A673 (cell line): ENCODE measurements around the gene PWWP2B. TPM values are rescaled to one million over a fixed set of nuclear protein-coding genes. Genes with fewer than 3 reads are reported as not detected.

ENCODE experiments used
- BruUV-seq: library from RNA; stranded (reverse); fragments of 400-500 nt; replicated peaks from 2 replicates; lab custom pipeline; 2021; lab: Mats Ljungman, UMichigan
- CTCF ChIA-PET: fragments of 300-600 bp; sonication (Branson Sonifier 250); formaldehyde crosslinking; loops from one replicate; lab custom pipeline; 2022; ENCODE audit warnings: antibody characterized with exemption; lab: Charles Lee
- POLR2A ChIA-PET: fragments of 300-600 bp; sonication (Branson Sonifier 250); formaldehyde crosslinking; loops from one replicate; lab custom pipeline; 2022; ENCODE audit warnings: antibody characterized with exemption; ENCODE audit not compliant: low non-redundant PET; lab: Charles Lee
- DNase-seq: peaks from one replicate; pipeline ENCODE4 v3.0.0-alpha.2; 2015; ENCODE audit warnings: low spot score
- H3K27ac ChIP-seq: fragments of 200-600 bp; sonication (generic); 2 replicates; pipeline ENCODE4 v1.5.1; 2016; ENCODE audit warnings: mixed run types, low read depth, mild to moderate bottlenecking, mixed read lengths, antibody characterized with exemption, low read length; ENCODE audit not compliant: poor library complexity, severe bottlenecking
- H3K27me3 ChIP-seq: fragments of 200-600 bp; sonication (generic); replicated peaks from 2 replicates; pipeline ENCODE4 v1.6.1; 2017; ENCODE audit warnings: mixed run types, low read depth, mild to moderate bottlenecking, mixed read lengths, antibody characterized with exemption, low read length; ENCODE audit not compliant: insufficient read depth, poor library complexity
- H3K36me3 ChIP-seq: fragments of 200-600 bp; sonication (generic); 2 replicates; pipeline ENCODE4 v1.6.1; 2016; ENCODE audit warnings: mixed run types, mild to moderate bottlenecking, mixed read lengths, antibody characterized with exemption, low read length; ENCODE audit not compliant: insufficient read depth, poor library complexity, severe bottlenecking
- H3K4me1 ChIP-seq: fragments of 200-600 bp; sonication (generic); 2 replicates; pipeline ENCODE4 v1.6.1; 2017; ENCODE audit warnings: mixed run types, mild to moderate bottlenecking, mixed read lengths, antibody characterized with exemption, low read length; ENCODE audit not compliant: insufficient read depth, poor library complexity, severe bottlenecking
- H3K4me3 ChIP-seq: fragments of 200-600 bp; sonication (generic); 2 replicates; pipeline ENCODE4 v1.5.1; 2016; ENCODE audit warnings: low read depth, mixed run types, mild to moderate bottlenecking, mixed read lengths, low read length; ENCODE audit not compliant: poor library complexity, severe bottlenecking
- H3K9me3 ChIP-seq: fragments of 200-600 bp; sonication (generic); 2 replicates; pipeline ENCODE4 v1.6.1; 2016; ENCODE audit warnings: mixed run types, low read depth, mild to moderate bottlenecking, mixed read lengths, antibody characterized with exemption, low read length; ENCODE audit not compliant: poor library complexity, severe bottlenecking
- CTCF ChIP-seq: fragments of 300-800, 200-600 bp; sonication (generic); conservative IDR thresholded peaks from 2 replicates; pipeline ENCODE4 v1.5.1; 2017; ENCODE audit warnings: low read depth, mild to moderate bottlenecking, antibody characterized with exemption, low read length, moderate library complexity, mixed read lengths
- EZH2 ChIP-seq: fragments of 200-600 bp; sonication (generic); IDR thresholded peaks from 2 replicates; pipeline ENCODE4 v1.6.1; 2017; ENCODE audit warnings: borderline replicate concordance, low read depth, mild to moderate bottlenecking, mixed read lengths, antibody characterized with exemption, low read length; ENCODE audit not compliant: poor library complexity, severe bottlenecking
- intact Hi-C: fragments of 100-400 bp; cut with micrococcal nuclease; formaldehyde crosslinking; loops from one replicate; pipeline ENCODE4 v1.10.0; 2022; ENCODE audit not compliant: unreplicated experiment
- total RNA-seq: library from RNA; stranded (reverse); gene quantifications from 2 replicates; pipeline ENCODE4 v1.2.3, GENCODE V29; 2021

The PWWP2B gene
- total RNA-seq, 1 experiment from 2014 or later = 18.6 TPM

GRCh38 chr10:132356621-132357195, 40.3 kb upstream of the PWWP2B start:
- no TSS peak for BruUV-seq
- no peak overlapping the region for H3K4me3 ChIP-seq
- intact Hi-C loops = no loop called here

GRCh38 chr10:132357286-132358058, 39.5 kb upstream of the PWWP2B start:
- H3K27ac ChIP-seq = no peak overlapping the region
- H3K4me3 ChIP-seq = no peak overlapping the region
- no peaks in the 10 kb centered on the region for H3K27me3 ChIP-seq
- no TSS peak for BruUV-seq
- intact Hi-C loops = no loop called here
- H3K4me1 ChIP-seq = no peaks in the 10 kb centered on the region
- H3K9me3 ChIP-seq = no peaks in the 10 kb centered on the region
- POLR2A ChIA-PET = no interaction called here
- no peak for DNase-seq
- H3K36me3 ChIP-seq = no peaks in the 10 kb centered on the region
- TF ChIP-seq CTCF (no peak), EZH2 (no peak)
- CTCF ChIA-PET = no interaction called here

More at GRCh38 chr10:132356621-132357195, 40.3 kb upstream of the PWWP2B start:
- ChIA-PET POLR2A (no interaction called here), CTCF (no interaction called here)
- TF ChIP-seq EZH2 (no peak), CTCF (no peak)
- Histone ChIP-seq H3K4me1 (no peaks in the 10 kb centered on the region), H3K27me3 (no peaks in the 10 kb centered on the region), H3K27ac (no peak overlapping the region), H3K9me3 (no peaks in the 10 kb centered on the region), H3K36me3 (no peaks in the 10 kb centered on the region)
- DNase-seq = no peak

GRCh38 chr10:132359305-132360040, 37.5 kb upstream of the PWWP2B start:
- no peak overlapping the region for H3K27ac ChIP-seq
- H3K4me1 ChIP-seq = no peaks in the 10 kb centered on the region
- H3K36me3 ChIP-seq = no peaks in the 10 kb centered on the region
- intact Hi-C loops = no loop called here
- no peak overlapping the region for H3K4me3 ChIP-seq
- no peak for DNase-seq
- ChIA-PET CTCF (no interaction called here), POLR2A (no interaction called here)
- BruUV-seq = no TSS peak
- TF ChIP-seq EZH2 = no peak
- TF ChIP-seq CTCF = no peak
- H3K27me3 ChIP-seq = no peaks in the 10 kb centered on the region
- H3K9me3 ChIP-seq = no peaks in the 10 kb centered on the region
